Spleen (tissue), 11 donors: Measurements from ENCODE around the gene MIB2. TPM values are rescaled to one million over a fixed set of nuclear protein-coding genes. Genes with fewer than 3 reads are reported as not detected.
A peak's percentile ranks its signal among the peaks of the same experiment; 100 is the strongest.

Experiments
- DNase-seq: peaks from one replicate; pipeline ENCODE4 v3.0.0-alpha.2; 2020
- H3K27ac ChIP-seq, 8 donors: fragments of 200-600 bp; sonication (generic) in 7 of 8; 1 replicate in 4 of 8; 2 replicates in 4 of 8; pipeline versions ENCODE4 v1.5.0 to v1.8.0; 2016 to 2021; ENCODE audit warnings: inconsistent platforms in 4 of 8, mild to moderate bottlenecking in 4 of 8, moderate library complexity in 1 of 8
- H3K27me3 ChIP-seq, 7 donors: fragments of 200-600 bp; sonication (generic) in 6 of 7; replicated peaks in 1 of 7; 1 replicate in 4 of 7; 2 replicates in 3 of 7; pipeline versions ENCODE4 v1.5.0 to v1.8.0; 2016 to 2021; ENCODE audit warnings: inconsistent platforms in 3 of 7, mild to moderate bottlenecking in 1 of 7
- H3K36me3 ChIP-seq, 6 donors: fragments of 200-600 bp; sonication (generic) in 5 of 6; 1 replicate in 4 of 6; 2 replicates in 2 of 6; pipeline versions ENCODE4 v1.5.0 to v1.8.0; 2016 to 2021; ENCODE audit warnings: inconsistent platforms in 2 of 6
- H3K4me1 ChIP-seq, 6 donors: fragments of 200-600 bp; sonication (generic) in 5 of 6; 1 replicate in 3 of 6; 2 replicates in 3 of 6; pipeline versions ENCODE4 v1.5.0 to v1.8.0; 2016 to 2021; ENCODE audit warnings: inconsistent platforms in 3 of 6
- H3K4me3 ChIP-seq, 8 donors: fragments of 200-600 bp; sonication (generic) in 7 of 8; 1 replicate in 4 of 8; 2 replicates in 4 of 8; pipeline versions ENCODE4 v1.5.0 to v1.8.0; 2016 to 2021; ENCODE audit warnings: inconsistent platforms in 4 of 8, mild to moderate bottlenecking in 4 of 8, moderate library complexity in 2 of 8
- H3K9me3 ChIP-seq, 8 donors: fragments of 200-600 bp; sonication (generic) in 7 of 8; 1 replicate in 4 of 8; 2 replicates in 4 of 8; pipeline versions ENCODE4 v1.5.0 to v1.8.0; 2016 to 2021; ENCODE audit warnings: inconsistent platforms in 4 of 8
- CTCF ChIP-seq, 11 experiments: fragments of 200-600 bp in 7 of 11; fragments of 450-650 bp in 4 of 11; sonication (generic) in 4 of 11; IDR thresholded peaks in 8 of 11; conservative IDR thresholded peaks in 3 of 11; 1 replicate in 7 of 11; 2 replicates in 4 of 11; pipeline versions ENCODE4 v1.4.0 to v1.8.0; 2016 to 2021; ENCODE audit warnings: antibody characterized with exemption in 11 of 11, inconsistent platforms in 4 of 11, mild to moderate bottlenecking in 1 of 11
- POLR2A ChIP-seq, 3 donors: fragments of 450-650 bp; IDR thresholded peaks; one replicate each; pipeline ENCODE4 v1.5.1; 2017; ENCODE audit warnings: antibody characterized with exemption in 3 of 3, mild to moderate bottlenecking in 1 of 3
- POLR2AphosphoS5 ChIP-seq, 3 donors: sonication (generic); formaldehyde crosslinking; IDR thresholded peaks; one replicate each; pipeline ENCODE4 v1.5.1; 2017; ENCODE audit warnings: antibody characterized with exemption in 3 of 3
- WGBS, 5 donors: extraction: QIAGEN DNeasy Blood & Tissue Kit in 3 of 5; methylation state at CpG; one replicate each; pipeline versions ENCODE4 v1.1.5 to v1.1.7; 2013 to 2018; 5-methylcytosine and 5-hydroxymethylcytosine counted together
- intact Hi-C: fragments of 100-400 bp; cut with DNase I; formaldehyde crosslinking; loops from one replicate; pipeline ENCODE4 v1.15.0; 2023; ENCODE audit warnings: low total_unique reads
- polyA plus RNA-seq, 3 donors: library from polyadenylated mRNA; stranded (reverse); fragments of 200-250 nt; gene quantifications; one replicate each; pipeline ENCODE4 v1.2.1, GENCODE V29; 2013
- total RNA-seq, 7 donors: library from RNA; depleted of rRNA in 3 of 7; stranded (reverse); fragments of >200 nt in 3 of 7; fragmentation: NEBNext Ultra II Directional in 4 of 7; extraction: Animal tissue kit (Norgen Biotek cat#: 25700) in 4 of 7; gene quantifications; one replicate each; pipeline versions ENCODE4 v1.1.0 to v1.2.1, GENCODE V29; 2016 to 2021
- donor health status: healthy with polysubstance abuse.
- donor health status: DM: no; HTN: no; CAD: no; lungs with moderate emphysema.
- donor health status: DM: no; HTN: no; CAD: no.
- donor health status: Bipolar disorder and iron deficiency.
- donor health status: healthy.
- donor health status: DM: no; HTN: no; CAD: no.
- donor health status: DM: yes; HTN: yes; CAD: no.

MIB2 gene
- total and polyA plus RNA-seq, 10 donors = 46.2 to 165 (median 73.0) TPM

DNA sequence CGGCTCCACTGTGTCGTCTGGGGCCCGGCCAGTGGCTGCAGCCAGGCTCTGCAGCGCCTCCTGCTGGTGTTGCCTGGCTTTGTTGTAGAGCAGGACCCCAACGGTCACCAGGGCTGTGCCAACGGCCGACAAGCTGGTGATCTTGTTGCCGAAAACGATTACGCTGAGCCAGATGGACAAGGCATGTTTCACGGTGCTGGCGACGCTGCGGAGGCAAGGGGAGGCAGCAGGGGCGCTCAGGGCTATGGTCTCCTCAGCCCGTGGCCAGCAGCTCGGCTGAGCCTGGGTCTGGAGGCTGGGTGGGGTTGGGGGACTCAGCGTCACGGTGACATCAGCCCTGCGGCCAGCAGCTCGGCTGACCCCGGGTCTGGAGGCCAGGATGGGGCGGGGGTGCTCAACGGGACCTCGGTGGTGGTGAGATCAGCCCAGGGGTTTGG lies 50.5 kb downstream of the MIB2 start:
- DNase-seq = peak; percentile 76
- 84 to 90% (median 87%) methylated on average over 17 to 25 of the region's 25 CpGs for WGBS, 5 donors
- intact Hi-C loops = loop anchor here (10.0 kb wide), 1 partner anchor 59 kb away; the partner anchor contains the start of gene CDK11A

DNA sequence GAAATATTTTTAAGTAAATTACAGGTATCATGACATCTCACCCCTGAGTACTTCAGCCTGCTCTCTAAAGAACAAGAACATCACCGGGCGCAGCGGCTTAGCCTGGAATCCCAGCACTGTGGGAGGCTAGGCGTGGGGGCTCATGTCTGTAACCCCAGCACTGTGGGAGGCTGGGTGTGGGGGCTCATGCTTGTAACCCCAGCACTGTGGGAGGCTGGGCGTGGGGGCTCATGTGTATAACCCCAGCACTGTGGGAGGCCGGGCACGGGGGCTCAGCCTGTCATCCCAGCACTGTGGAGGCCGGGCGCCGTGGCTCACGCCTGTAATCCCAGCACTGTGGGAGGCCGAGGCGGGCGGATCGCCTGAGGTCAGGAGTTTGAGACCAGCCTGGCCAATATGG lies 51.2 kb downstream of the MIB2 start:
- no peak for TF ChIP-seq POLR2A (IDR thresholded peaks at IDR 0.05)
- TF ChIP-seq CTCF (IDR thresholded peaks at IDR 0.05 in 8 of 11, conservative IDR thresholded peaks at IDR 0.05 in 3 of 11) = no peak
- TF ChIP-seq POLR2AphosphoS5 (IDR thresholded peaks at IDR 0.05) = no peak
- peak; percentile 58 for DNase-seq
- no peak overlapping the region for H3K27ac ChIP-seq
- intact Hi-C loops = loop anchor here (10.0 kb wide), 1 partner anchor 58 kb away; the partner anchor contains the start of gene CDK11A
- no peak overlapping the region for H3K4me3 ChIP-seq
- H3K9me3 ChIP-seq = no peaks in the 10 kb centered on the region
- 91 to 100% (median 98%) methylated on average over 7 to 15 of the region's 15 CpGs for WGBS, 5 donors
- H3K4me1 ChIP-seq = peaks cover 0 to 10% (median 0%) of the 10 kb centered on the region in 6 donors
- no peaks in the 10 kb centered on the region for H3K27me3 ChIP-seq
- peaks cover 0 to 75% (median 52%) of the 10 kb centered on the region in 6 donors for H3K36me3 ChIP-seq

More for the DNA sequence above, 50.5 kb downstream of the MIB2 start:
- Histone ChIP-seq H3K36me3 (peaks cover 0 to 68% (median 45%) of the 10 kb centered on the region in 6 donors), H3K4me3 (no peak overlapping the region), H3K9me3 (no peaks in the 10 kb centered on the region), H3K27me3 (no peaks in the 10 kb centered on the region), H3K4me1 (peaks cover 0 to 10% (median 0%) of the 10 kb centered on the region in 6 donors), H3K27ac (no peak overlapping the region)
- TF ChIP-seq POLR2A (IDR thresholded peaks at IDR 0.05) (no peak), POLR2AphosphoS5 (IDR thresholded peaks at IDR 0.05) (peak in 2 of 3 donors; percentile 29 to 60), CTCF (IDR thresholded peaks at IDR 0.05 in 8 of 11, conservative IDR thresholded peaks at IDR 0.05 in 3 of 11) (peak in 8 of 11 experiments; percentile 12 to 59 (median 48))

GRCh38 chr1:1669468-1670440 lies 54.5 kb downstream of the MIB2 start:
- TF ChIP-seq CTCF (IDR thresholded peaks at IDR 0.05 in 8 of 11, conservative IDR thresholded peaks at IDR 0.05 in 3 of 11) = no peak
- peak in 1 of 3 donors; percentile 40 for TF ChIP-seq POLR2AphosphoS5 (IDR thresholded peaks at IDR 0.05)
- DNase-seq = peak; percentile 69
- Histone ChIP-seq H3K4me1 (peaks cover 0 to 12% (median 0%) of the 10 kb centered on the region in 6 donors), H3K27ac (peak overlapping the region in 1 of 8 donors; percentile 17), H3K27me3 (no peaks in the 10 kb centered on the region), H3K4me3 (no peak overlapping the region), H3K36me3 (peaks cover 0 to 92% (median 61%) of the 10 kb centered on the region in 6 donors), H3K9me3 (no peaks in the 10 kb centered on the region)
- intact Hi-C loops = loop anchor here (10.0 kb wide), 1 partner anchor 55 kb away; the partner anchor contains the start of gene CDK11A
- WGBS, 5 donors = 87 to 92% (median 91%) methylated on average over 38 to 43 of the region's 43 CpGs

DNA sequence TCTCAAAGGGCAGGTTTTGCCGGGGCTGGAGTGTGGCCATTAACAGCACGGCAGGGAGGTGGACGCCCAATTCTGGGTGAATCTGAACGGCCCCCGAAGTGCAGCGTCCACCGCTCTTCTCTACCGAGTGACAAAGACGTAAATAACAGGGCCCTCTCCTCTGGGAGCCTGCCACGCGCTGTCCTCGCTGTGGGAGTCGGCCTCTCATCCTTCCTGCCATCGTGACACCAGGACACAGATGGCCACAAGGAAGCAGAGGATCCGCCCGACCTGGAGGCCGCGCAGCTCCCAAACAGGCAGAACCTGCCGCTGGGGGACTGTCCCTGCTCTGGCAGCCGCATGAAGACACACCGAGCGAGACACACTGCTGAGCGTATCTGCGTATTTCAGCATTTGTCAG lies 55.6 kb downstream of the MIB2 start:
- H3K4me3 ChIP-seq = no peak overlapping the region
- no peak overlapping the region for H3K27ac ChIP-seq
- TF ChIP-seq POLR2AphosphoS5 (IDR thresholded peaks at IDR 0.05) (no peak), CTCF (IDR thresholded peaks at IDR 0.05 in 8 of 11, conservative IDR thresholded peaks at IDR 0.05 in 3 of 11) (no peak), POLR2A (IDR thresholded peaks at IDR 0.05) (no peak)
- no peaks in the 10 kb centered on the region for H3K27me3 ChIP-seq
- H3K9me3 ChIP-seq = no peaks in the 10 kb centered on the region
- intact Hi-C loops = no loop called here
- DNase-seq = peak; percentile 54
- WGBS, 5 donors = 91 to 97% (median 93%) methylated on average over 23 to 24 of the region's 24 CpGs
- peaks cover 0 to 86% (median 50%) of the 10 kb centered on the region in 6 donors for H3K36me3 ChIP-seq
- peaks cover 0 to 17% (median 0%) of the 10 kb centered on the region in 6 donors for H3K4me1 ChIP-seq
